GM23338 (cell line): Measurements from ENCODE around the gene CFAP92. TPM values are rescaled to one million over a fixed set of nuclear protein-coding genes. Genes with fewer than 3 reads are reported as not detected.

Experiments
- ATAC-seq: fragments of 200-7000 bp; cut with Tn5 transposase; 3 replicates; pipeline ENCODE4 v1.9.1; 2020
- DNase-seq: peaks from one replicate; pipeline ENCODE4 v3.0.0-alpha.2; 2015; ENCODE audit warnings: low spot score
- H2AFZ ChIP-seq: fragments of 200-600 bp; sonication (generic); 2 replicates; pipeline ENCODE4 v1.8.0; 2016; ENCODE audit warnings: antibody characterized with exemption, mild to moderate bottlenecking, moderate library complexity
- H3F3A ChIP-seq: fragments of 200-600 bp; sonication (generic); replicated peaks from 2 replicates; pipeline ENCODE4 v1.8.0; 2017; ENCODE audit warnings: antibody characterized with exemption, mixed run types, low read depth
- H3K27ac ChIP-seq: fragments of 200-600 bp; sonication (generic); 2 replicates; pipeline ENCODE4 v1.6.1; 2016; ENCODE audit warnings: low read depth
- H3K27me3 ChIP-seq: fragments of 200-600 bp; sonication (generic); 2 replicates; pipeline ENCODE4 v1.8.0; 2016; ENCODE audit warnings: mild to moderate bottlenecking, mixed run types, moderate library complexity; ENCODE audit not compliant: insufficient read depth
- H3K36me3 ChIP-seq: fragments of 200-600 bp; sonication (generic); 2 replicates; pipeline ENCODE4 v1.8.0; 2016; ENCODE audit warnings: mild to moderate bottlenecking; ENCODE audit not compliant: insufficient read depth
- H3K4me1 ChIP-seq: fragments of 200-600 bp; sonication (generic); 2 replicates; pipeline ENCODE4 v1.8.0; 2016; ENCODE audit warnings: mild to moderate bottlenecking, moderate library complexity; ENCODE audit not compliant: insufficient read depth
- H3K4me2 ChIP-seq: fragments of 200-600 bp; sonication (generic); 2 replicates; pipeline ENCODE4 v1.7.1; 2017; ENCODE audit warnings: mixed run types
- H3K4me3 ChIP-seq: fragments of 200-600 bp; sonication (generic); 2 replicates; pipeline ENCODE4 v1.6.1; 2016; ENCODE audit warnings: mixed run types
- H3K79me2 ChIP-seq: fragments of 200-600 bp; sonication (generic); replicated peaks from 2 replicates; pipeline ENCODE4 v1.8.0; 2017; ENCODE audit warnings: mild to moderate bottlenecking; ENCODE audit not compliant: insufficient read depth
- H3K9me2 ChIP-seq: fragments of 200-600 bp; sonication (generic); 2 replicates; pipeline ENCODE4 v1.8.0; 2017; ENCODE audit not compliant: insufficient read depth
- H4K20me1 ChIP-seq: fragments of 200-600 bp; sonication (generic); replicated peaks from 2 replicates; pipeline ENCODE4 v1.8.0; 2017; ENCODE audit warnings: mild to moderate bottlenecking; ENCODE audit not compliant: insufficient read depth
- H3K27ac Mint-ChIP-seq: 2 replicates; pipeline ENCODE4 v1.8.0; 2020; ENCODE audit warnings: inconsistent platforms, mild to moderate bottlenecking, moderate library complexity, mixed read lengths
- H3K27me3 Mint-ChIP-seq: 3 replicates; pipeline ENCODE4 v1.8.0; 2022; ENCODE audit warnings: low read depth, mild to moderate bottlenecking, moderate library complexity, mixed read lengths, inconsistent platforms; ENCODE audit not compliant: insufficient read depth, poor library complexity
- H3K36me3 Mint-ChIP-seq: 3 replicates; pipeline ENCODE4 v1.8.0; 2021; ENCODE audit warnings: low read depth, mild to moderate bottlenecking, inconsistent platforms, moderate library complexity, mixed read lengths
- H3K4me1 Mint-ChIP-seq: 3 replicates; pipeline ENCODE4 v1.8.0; 2020; ENCODE audit warnings: mild to moderate bottlenecking, inconsistent platforms, mixed read lengths
- H3K4me3 Mint-ChIP-seq: 3 replicates; pipeline ENCODE4 v1.8.0; 2021; ENCODE audit warnings: moderate library complexity, mild to moderate bottlenecking, inconsistent platforms, mixed read lengths
- H3K9me3 Mint-ChIP-seq: 3 replicates; pipeline ENCODE4 v1.8.0; 2020; ENCODE audit warnings: moderate library complexity, mild to moderate bottlenecking, inconsistent platforms, mixed read lengths
- CREB1 ChIP-seq: fragments of 250-450 bp; sonication (Bioruptor Pico); IDR thresholded peaks from 2 replicates; pipeline ENCODE4 v1.5.0; 2020; ENCODE audit warnings: low read depth, mild to moderate bottlenecking, moderate library complexity
- CTCF ChIP-seq, 2 experiments: fragments of 200-600 bp in 1 of 2; sonication (generic) in 1 of 2; conservative IDR thresholded peaks; 2 replicates each; pipeline versions ENCODE4 v1.5.1 to v1.6.1; 2016 to 2017; ENCODE audit warnings: antibody characterized with exemption in 2 of 2, low read depth in 2 of 2, mild to moderate bottlenecking in 2 of 2, moderate library complexity in 1 of 2
- ETS1 ChIP-seq: IDR thresholded peaks from 2 replicates; pipeline ENCODE4 v1.6.1; 2016; ENCODE audit warnings: antibody characterized with exemption
- EZH2 ChIP-seq: fragments of 200-600 bp; sonication (generic); IDR thresholded peaks from one replicate; pipeline ENCODE4 v1.8.0; 2017; ENCODE audit warnings: antibody characterized with exemption, mild to moderate bottlenecking, low read depth; ENCODE audit not compliant: unreplicated experiment
- EZH2phosphoT487 ChIP-seq: fragments of 200-600 bp; sonication (generic); IDR thresholded peaks from one replicate; pipeline ENCODE4 v1.8.1; 2018; ENCODE audit warnings: antibody characterized with exemption; ENCODE audit not compliant: unreplicated experiment
- NANOG ChIP-seq: IDR thresholded peaks from 2 replicates; pipeline ENCODE4 v1.6.1; 2016; ENCODE audit warnings: antibody characterized with exemption, borderline replicate concordance
- POLR2AphosphoS5 ChIP-seq: IDR thresholded peaks from 2 replicates; pipeline ENCODE4 v1.6.1; 2016; ENCODE audit warnings: antibody characterized with exemption, low read depth
- REST ChIP-seq: IDR thresholded peaks from one replicate; pipeline ENCODE4 v1.6.1; 2018; ENCODE audit warnings: antibody characterized with exemption; ENCODE audit not compliant: unreplicated experiment
- STAT1 ChIP-seq: IDR thresholded peaks from one replicate; pipeline ENCODE4 v1.6.1; 2016; ENCODE audit warnings: antibody characterized with exemption; ENCODE audit not compliant: unreplicated experiment
- ZNF114 ChIP-seq: fragments of 250-450 bp; sonication (Bioruptor Pico); IDR thresholded peaks from 2 replicates; pipeline ENCODE4 v1.5.0; 2020; ENCODE audit warnings: mild to moderate bottlenecking, moderate library complexity
- polyA plus RNA-seq: library from polyadenylated mRNA; unstranded; fragments of >200 nt; fragmentation: Nextera tagmentation; extraction: Ambion mirVana; gene quantifications from 2 replicates; pipeline ENCODE4 v1.2.1, GENCODE V29; 2016
- total RNA-seq: library from RNA; depleted of rRNA; stranded (reverse); fragments of >200 nt; shearing (Covaris generic); gene quantifications from 2 replicates; pipeline ENCODE4 v1.2.3, GENCODE V29; 2014

Gene CFAP92
- total and polyA plus RNA-seq, 2 experiments from 2014 or later: 1.6 to 2.3 TPM

GRCh38 chr3:128988286-128988685, 5.6 kb downstream of the CFAP92 start (continued):
- TF ChIP-seq CTCF (conservative IDR thresholded peaks at IDR 0.05; ENCODE audit: low read depth in 2 of 2) (no peak), EZH2phosphoT487 (no peak), ZNF114 (no peak), EZH2 (no peak)

- 0 out of 2 replicates have a peak, but pooled peaks cover 5% of the 10 kb centered on the region for H3K9me2 ChIP-seq
- peaks cover 12% of the 10 kb centered on the region for H3K27me3 ChIP-seq
- no peak overlapping the region for H3K4me3 ChIP-seq
- Mint-ChIP-seq H3K27me3 (peaks cover 9% of the 10 kb centered on the region), H3K9me3 (no peaks in the 10 kb centered on the region), H3K27ac (no peak overlapping the region), H3K4me1 (peaks cover 9% of the 10 kb centered on the region), H3K4me3 (no peak overlapping the region), H3K36me3 (no peaks in the 10 kb centered on the region)
- no peak overlapping the region for H3K4me2 ChIP-seq
- no peak overlapping the region for H2AFZ ChIP-seq
- no peaks in the 10 kb centered on the region for H3K79me2 ChIP-seq
- no peaks in the 10 kb centered on the region for H3F3A ChIP-seq
- H3K27ac ChIP-seq: no peak overlapping the region
- no peaks in the 10 kb centered on the region for H4K20me1 ChIP-seq
- no peak for DNase-seq
- H3K36me3 ChIP-seq: no peaks in the 10 kb centered on the region
- TF ChIP-seq ZNF114 (no peak), REST (no peak)
- no peaks in the 10 kb centered on the region for H3K4me1 ChIP-seq
- no peak for ATAC-seq
Observed at GRCh38 chr3:128987302-128988100, 6.4 kb downstream of the CFAP92 start.

- Mint-ChIP-seq H3K27me3 (no peaks in the 10 kb centered on the region), H3K27ac (no peak overlapping the region), H3K36me3 (no peaks in the 10 kb centered on the region), H3K4me3 (no peak overlapping the region), H3K9me3 (no peaks in the 10 kb centered on the region), H3K4me1 (peaks cover 9% of the 10 kb centered on the region)
- DNase-seq: no peak
- TF ChIP-seq NANOG (no peak), EZH2 (no peak), STAT1 (no peak), CREB1 (CRISPR knock-in tag) (no peak), POLR2AphosphoS5 (no peak), ETS1 (no peak), CTCF (conservative IDR thresholded peaks at IDR 0.05; ENCODE audit: low read depth in 2 of 2) (no peak)
- Histone ChIP-seq H3K9me2 (no peaks in the 10 kb centered on the region), H3F3A (no peaks in the 10 kb centered on the region), H3K4me1 (no peaks in the 10 kb centered on the region), H3K79me2 (no peaks in the 10 kb centered on the region), H4K20me1 (no peaks in the 10 kb centered on the region), H2AFZ (no peak overlapping the region), H3K27me3 (no peaks in the 10 kb centered on the region), H3K4me3 (no peak overlapping the region), H3K36me3 (no peaks in the 10 kb centered on the region), H3K4me2 (no peak overlapping the region), H3K27ac (no peak overlapping the region)
- ATAC-seq: no peak
Observed at GRCh38 chr3:128984596-128984995, 9.3 kb downstream of the CFAP92 start.
